ENCODE measurements around the gene LRMDA. TPM values are rescaled to one million over a fixed set of nuclear protein-coding genes. Genes with fewer than 3 reads are reported as not detected.

LRMDA gene
- total RNA-seq, 4 donors from 2014 or later, result 0.76 to 6.4 (median 1.3) TPM

DNA sequence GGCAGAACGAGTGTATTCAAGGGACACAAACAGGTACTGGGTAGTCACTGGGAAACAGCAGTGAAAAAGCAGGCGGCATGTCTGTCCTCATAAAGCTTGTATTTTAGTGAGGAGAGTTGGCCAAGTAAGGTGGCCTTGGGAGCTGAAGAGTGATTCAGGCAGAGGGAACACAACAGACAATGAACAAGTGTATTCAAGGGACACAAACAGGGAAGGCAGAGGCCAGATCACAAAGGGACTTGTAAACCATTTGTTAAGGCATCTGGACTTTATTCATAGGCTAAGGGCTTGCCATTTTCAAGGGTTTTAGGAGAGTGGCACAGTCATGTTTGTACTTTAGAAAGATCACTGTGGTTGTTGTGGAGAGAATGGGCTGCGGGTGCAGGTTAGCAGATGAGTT is 49.0 kb downstream of the LRMDA start:
- H3K4me3 ChIP-seq (ENCODE audit: low read depth, poor library complexity, severe bottlenecking), result no peak overlapping the region
- DNase-seq (ENCODE audit: low spot score in 2 of 2), result no peak
- TF ChIP-seq POLR2A (IDR thresholded peaks at IDR 0.05) (no peak), CTCF (IDR thresholded peaks at IDR 0.05) (no peak)
- WGBS, 2 donors, result 96 to 98% methylated on average over 3 of the region's 3 CpGs
- intact Hi-C loops (cut with DNase I; ENCODE audit: low total_unique reads), result no loop called here

DNA sequence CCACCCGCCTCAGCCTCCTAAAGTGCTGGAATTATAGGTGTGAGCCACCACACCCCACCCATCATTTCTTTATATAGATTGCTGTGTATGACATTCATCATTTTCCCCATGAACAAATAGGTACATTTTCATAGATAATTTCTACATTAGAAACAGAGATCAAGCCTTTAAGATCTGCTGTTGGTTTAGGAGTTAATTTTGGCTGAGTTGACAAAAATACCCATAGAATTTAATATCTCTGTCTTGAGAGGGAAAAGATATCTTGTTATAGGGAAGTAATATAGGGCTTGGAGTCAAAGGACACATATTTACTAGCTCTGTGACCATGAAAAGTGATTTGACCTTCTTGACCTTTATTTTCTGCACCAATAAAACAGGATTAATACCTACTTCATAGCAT is 51.8 kb downstream of the LRMDA start:
- no peak overlapping the region for H3K4me3 ChIP-seq (ENCODE audit: low read depth, poor library complexity, severe bottlenecking)
- DNase-seq (ENCODE audit: low spot score in 2 of 2), result no peak
- TF ChIP-seq CTCF (IDR thresholded peaks at IDR 0.05), result no peak
- TF ChIP-seq POLR2A (IDR thresholded peaks at IDR 0.05), result no peak
- intact Hi-C loops (cut with DNase I; ENCODE audit: low total_unique reads), result no loop called here
- 97 to 100% methylated on average over 1 of the region's 1 CpG for WGBS, 2 donors

- 95 to 96% methylated on average over 1 of the region's 1 CpG for WGBS, 2 donors
- DNase-seq (ENCODE audit: low spot score in 2 of 2), result no peak
- TF ChIP-seq CTCF (IDR thresholded peaks at IDR 0.05) (no peak), POLR2A (IDR thresholded peaks at IDR 0.05) (no peak)
- intact Hi-C loops (cut with DNase I; ENCODE audit: low total_unique reads), result no loop called here
- no peak overlapping the region for H3K4me3 ChIP-seq (ENCODE audit: low read depth, poor library complexity, severe bottlenecking)
These were observed 53.3 kb downstream of the LRMDA start for GRCh38 chr10:75484717-75485116.

- H3K4me3 ChIP-seq (ENCODE audit: low read depth, poor library complexity, severe bottlenecking), result no peak overlapping the region
- DNase-seq (ENCODE audit: low spot score in 2 of 2), result no peak
- no peak for TF ChIP-seq POLR2A (IDR thresholded peaks at IDR 0.05)
- no peak for TF ChIP-seq CTCF (IDR thresholded peaks at IDR 0.05)
- intact Hi-C loops (cut with DNase I; ENCODE audit: low total_unique reads), result no loop called here
- WGBS, 2 donors, result 80 to 84% methylated on average over 2 of the region's 2 CpGs
These were observed 55.2 kb downstream of the LRMDA start for GRCh38 chr10:75486591-75486990.

DNA sequence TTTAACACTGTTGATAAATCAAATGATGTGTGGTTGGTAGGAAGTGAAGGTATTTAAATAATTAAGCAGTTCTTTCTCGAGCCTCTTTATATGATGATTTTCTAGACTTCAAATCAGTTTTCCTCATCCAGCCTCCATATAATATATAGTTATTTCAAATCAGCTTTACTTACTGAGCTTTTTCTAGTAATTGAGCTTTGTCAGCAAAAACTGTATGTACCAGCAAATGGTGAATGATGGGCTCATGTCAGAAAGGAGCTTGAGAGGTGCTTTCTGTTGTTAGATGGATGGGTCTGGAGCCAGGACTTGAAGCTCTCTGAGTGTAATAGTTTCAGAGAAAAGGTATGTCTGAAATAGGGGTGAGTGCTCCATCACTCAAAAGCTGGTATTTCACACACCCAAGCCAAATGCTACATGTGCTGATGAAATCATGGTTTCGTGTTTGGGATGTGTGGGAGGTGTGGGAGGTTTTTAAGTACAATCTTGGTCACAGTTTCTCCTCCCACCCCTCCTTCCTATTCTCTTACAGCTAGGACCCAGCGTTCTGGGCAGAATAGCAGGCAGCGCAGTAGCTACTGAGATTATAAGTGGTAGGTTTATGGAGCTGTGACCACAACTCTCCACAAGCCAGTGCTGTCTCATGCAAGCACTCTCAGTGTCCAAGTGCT is 55.8 kb downstream of the LRMDA start:
- intact Hi-C loops (cut with DNase I; ENCODE audit: low total_unique reads), result no loop called here
- 76 to 89% methylated on average over 4 of the region's 4 CpGs for WGBS, 2 donors
- TF ChIP-seq POLR2A (IDR thresholded peaks at IDR 0.05) (no peak), CTCF (IDR thresholded peaks at IDR 0.05) (no peak)
- no peak overlapping the region for H3K4me3 ChIP-seq (ENCODE audit: low read depth, poor library complexity, severe bottlenecking)
- DNase-seq (ENCODE audit: low spot score in 2 of 2), result no peak

GRCh38 chr10:75487755-75488125 is 56.3 kb downstream of the LRMDA start:
- WGBS, 2 donors, result 85 to 89% methylated on average over 2 of the region's 2 CpGs
- no peak overlapping the region for H3K4me3 ChIP-seq (ENCODE audit: low read depth, poor library complexity, severe bottlenecking)
- intact Hi-C loops (cut with DNase I; ENCODE audit: low total_unique reads), result no loop called here
- DNase-seq (ENCODE audit: low spot score in 2 of 2), result no peak
- no peak for TF ChIP-seq CTCF (IDR thresholded peaks at IDR 0.05)
- TF ChIP-seq POLR2A (IDR thresholded peaks at IDR 0.05), result no peak
